HG03025 (cell line): Measurements from ENCODE around the gene CCNA2.
A peak's percentile ranks its signal among the peaks of the same experiment; 100 is the strongest.

Experiments
- ATAC-seq: cut with Tn5 transposase; IDR thresholded peaks from one replicate; pipeline ENCODE4 v1.9.1; 2021; ENCODE audit warnings: mild to moderate bottlenecking, moderate library complexity; ENCODE audit not compliant: unreplicated experiment, low FRiP score

Gene CCNA2

DNA sequence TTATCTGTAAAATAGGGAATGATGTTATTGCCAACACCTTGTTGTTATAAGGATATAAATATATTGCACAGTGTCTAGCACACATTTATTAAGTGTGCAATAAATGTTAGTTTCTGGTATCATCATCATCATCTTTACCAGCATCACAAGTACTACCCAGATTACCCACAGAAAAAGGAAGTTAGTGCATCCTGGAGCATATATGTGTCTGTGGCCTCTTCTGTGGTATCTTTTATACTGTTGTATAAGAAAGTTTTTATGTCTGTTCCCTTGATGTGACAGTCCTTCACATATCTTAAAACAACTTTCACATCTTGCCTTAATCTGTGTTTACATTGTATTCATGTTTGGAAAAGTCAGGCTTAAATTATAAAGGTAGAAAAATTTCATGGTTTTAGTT, 12.6 kb downstream of the CCNA2 start:
- no peak for ATAC-seq

DNA sequence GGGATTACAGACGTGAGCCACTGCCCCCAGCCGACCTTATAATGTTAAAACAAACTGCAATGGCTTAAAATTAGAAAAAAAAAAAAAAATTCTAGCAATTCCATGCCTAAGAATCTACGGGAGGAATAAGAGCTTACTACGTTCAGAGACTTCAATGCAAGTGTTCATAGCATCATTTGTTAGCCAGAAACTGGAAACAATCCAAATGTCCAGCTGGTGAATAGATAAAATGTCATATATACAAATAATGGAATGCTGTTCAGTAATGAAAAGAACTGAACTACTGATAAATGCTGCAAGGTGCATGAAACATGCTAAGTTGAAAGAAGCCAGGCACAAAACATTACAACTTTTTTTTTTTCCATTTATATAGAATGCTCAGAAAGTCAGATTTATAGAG, 17.3 kb downstream of the CCNA2 start:
- no peak for ATAC-seq

DNA sequence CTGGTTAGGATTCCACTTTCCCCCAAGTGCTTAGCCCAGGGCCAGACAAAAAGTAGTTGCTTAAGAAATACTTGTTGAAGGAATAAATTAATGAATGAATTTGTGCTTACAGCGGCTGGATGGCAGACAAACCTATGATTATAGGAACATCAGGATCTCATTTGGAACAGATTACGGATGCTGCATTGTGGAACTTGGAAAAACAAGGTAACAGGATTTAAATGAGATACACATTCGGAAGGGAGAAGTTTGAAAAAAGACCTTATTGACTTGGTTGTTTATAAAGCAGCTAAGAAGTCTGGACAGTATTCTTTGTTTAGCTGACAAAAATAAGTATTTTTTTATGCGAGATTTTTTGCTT, 22.0 kb downstream of the CCNA2 start:
- no peak for ATAC-seq

DNA sequence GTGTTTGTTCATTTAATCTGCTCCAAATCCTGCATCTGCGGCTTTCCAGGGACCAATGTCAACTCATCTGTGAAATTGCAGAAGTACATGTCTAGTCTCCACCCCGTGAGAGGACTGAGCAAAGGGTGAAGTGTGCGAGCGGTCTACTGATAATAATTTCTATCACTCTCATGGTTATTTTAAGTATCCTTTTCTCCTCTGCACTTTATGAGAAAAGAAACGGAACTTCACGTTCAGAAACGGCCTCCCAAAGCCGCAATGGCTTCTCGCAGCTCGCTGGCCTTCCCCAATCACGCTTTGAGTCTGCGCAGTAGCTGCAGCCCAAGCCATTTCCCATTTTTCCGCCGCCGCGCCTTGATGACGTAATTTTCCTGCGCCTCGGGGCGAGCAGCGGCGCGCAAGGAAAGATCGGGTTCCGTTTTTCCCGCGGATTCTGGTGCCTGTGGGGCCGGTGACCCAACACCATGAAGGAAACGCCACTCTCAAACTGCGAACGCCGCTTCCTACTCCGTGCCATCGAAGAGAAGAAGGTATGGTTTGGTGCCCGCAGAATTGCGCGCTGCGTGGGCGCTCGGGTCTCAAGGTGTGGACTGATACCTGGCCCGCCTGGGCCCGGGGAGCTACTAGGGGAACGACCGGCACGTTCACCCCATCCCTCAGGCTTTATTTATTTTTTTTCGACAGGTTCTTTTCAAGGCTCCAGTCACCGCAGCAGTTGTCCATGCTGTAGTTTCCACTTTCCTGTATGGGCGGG, 22.5 kb downstream of the CCNA2 start, which contains the start of gene EXOSC9:
EXOSC9 (plus strand) TSS at position 363 of the 754 bp plus-strand sequence; CDS start at position 465, 102 bp downstream.
- ATAC-seq = peak; percentile 90

DNA sequence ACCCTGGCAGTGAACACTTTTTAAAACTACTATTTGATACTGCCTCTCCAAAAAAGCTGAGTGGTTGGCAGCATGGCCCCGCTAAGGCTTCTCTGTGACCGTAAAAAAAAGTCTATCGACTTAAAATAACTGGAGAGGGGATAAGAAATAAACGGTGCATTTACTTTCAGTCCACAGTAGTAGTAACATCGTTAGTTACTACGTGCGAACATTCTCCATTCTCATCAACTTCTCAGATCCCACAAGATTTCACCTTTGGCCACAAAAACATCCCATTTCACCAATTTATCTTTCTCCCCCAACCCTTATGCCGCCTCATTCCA, 23.1 kb downstream of the CCNA2 start:
- peak; percentile 26 for ATAC-seq

DNA sequence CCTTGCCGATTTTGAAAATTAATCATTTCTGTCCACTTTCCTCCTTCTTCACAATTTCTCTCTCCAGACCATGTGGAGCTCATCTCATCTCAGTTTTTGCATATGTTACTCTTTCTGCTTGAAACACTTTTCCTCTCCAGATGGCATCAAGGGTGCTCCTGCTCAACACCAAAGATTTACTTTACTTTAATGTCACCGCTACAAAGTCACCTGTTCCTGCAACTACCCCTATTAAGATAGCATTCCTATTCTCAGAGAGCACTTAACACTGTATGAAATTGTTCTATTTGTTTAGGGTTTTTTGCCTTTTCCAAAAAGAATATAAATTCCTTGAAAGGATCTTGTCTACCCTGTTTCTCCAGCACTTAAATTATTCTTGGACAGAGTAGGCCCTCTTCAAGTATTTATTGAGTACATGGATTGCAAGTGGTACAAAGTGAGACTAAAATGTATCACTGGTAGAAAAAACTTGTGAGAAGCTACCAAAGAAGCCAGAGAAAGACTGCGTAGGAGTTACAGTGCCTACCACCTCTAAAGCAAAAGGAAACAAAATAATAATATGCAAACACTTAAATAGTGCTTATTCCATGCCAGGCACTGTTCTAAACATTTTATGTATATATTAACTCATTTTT, 23.7 kb downstream of the CCNA2 start:
- no peak for ATAC-seq

DNA sequence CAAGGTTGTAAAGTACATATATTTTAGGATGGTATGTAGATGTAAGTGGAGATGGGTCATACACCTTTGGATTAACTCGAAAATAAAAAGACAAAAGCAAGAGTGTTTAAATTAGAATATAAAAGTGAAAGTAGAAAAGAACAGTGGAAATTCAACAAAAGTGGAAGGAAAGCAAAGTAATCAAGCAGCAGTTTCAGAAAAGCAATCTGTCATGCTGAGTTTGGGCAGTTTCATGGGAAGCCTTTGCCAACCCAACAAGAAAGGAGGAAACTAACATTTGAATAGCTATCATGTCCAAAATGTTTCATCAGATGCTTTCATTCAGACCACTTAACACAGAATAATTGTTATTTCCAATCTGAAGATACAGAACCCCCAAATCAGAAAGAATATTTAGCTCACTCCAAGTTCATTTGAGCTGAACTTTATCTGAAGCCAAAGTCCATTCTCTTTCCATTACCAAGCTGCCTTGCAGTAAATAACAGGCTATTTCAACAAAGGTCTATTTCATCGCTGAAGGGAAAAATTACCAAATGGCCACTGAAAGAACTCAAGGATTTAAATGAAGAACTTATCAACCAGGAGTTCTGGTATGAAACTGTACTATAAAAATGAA, 24.4 kb downstream of the CCNA2 start:
- no peak for ATAC-seq

DNA sequence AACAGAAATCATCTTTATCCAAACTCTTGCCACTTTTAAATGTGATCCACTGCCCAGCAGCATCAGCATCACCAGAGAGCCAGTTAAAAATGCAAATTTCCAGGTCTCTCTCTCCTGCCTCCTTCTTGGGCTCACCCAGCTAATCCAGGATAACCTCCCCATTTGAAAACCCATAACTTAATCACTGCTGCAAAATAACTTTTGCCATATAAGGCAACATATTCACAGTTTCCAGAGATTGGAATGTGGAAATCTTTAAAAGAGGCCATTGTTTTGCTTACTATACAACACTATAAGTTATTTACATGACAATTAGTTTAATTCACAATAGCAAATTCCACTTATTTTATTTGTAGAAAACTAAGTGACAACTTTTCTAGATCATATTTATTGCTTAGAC, 27.4 kb downstream of the CCNA2 start:
- no peak for ATAC-seq

DNA sequence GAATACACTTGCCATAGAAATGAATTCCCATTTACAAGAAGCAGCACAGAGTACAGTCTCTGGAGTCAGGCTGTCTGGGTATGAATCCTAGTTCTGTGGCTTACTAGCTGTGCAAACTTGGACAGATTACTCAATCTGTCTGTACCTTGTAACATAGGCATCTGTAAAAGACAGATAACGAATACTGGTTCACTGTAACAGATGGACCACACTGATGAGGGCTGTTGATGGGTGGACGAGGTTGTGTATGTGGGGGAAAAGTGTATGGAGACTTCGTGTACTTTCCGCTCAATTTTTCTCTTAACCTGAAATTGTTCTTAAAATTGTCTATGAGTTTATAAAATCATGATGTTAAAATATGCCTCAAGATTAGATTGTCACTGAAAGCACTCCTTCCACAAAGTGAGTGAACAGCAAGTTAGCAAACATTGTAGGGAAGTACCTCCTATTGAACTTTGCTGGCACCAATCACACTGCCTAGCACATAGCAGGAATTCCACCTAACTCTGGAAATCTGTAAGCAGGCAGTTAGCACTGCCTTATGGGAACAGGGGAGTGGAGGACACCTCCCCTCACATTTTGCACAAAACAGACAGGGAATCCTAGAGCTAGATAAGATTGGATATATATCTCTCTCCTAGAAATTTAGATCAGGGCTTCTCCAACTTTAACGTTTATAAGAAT, 29.0 kb downstream of the CCNA2 start:
- no peak for ATAC-seq

DNA sequence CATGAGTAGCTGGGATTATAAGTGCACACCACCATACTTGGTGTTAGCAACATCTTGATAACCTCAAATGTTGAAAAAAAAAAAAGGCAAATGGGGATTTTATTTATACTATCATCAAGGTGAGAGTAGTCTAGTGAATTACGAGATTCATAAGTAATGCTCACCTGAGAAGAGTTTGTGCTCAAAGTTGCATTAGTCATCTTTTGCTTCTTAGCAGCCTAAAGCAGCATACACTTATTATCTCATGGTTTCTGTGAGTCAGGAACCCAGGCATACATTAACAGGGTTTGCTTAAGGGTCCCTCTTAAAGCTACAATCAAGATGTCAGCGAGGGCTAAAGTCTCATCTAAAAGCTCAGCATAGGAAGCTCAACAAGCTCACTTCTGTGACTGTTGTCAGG, 30.7 kb downstream of the CCNA2 start:
- ATAC-seq = no peak

DNA sequence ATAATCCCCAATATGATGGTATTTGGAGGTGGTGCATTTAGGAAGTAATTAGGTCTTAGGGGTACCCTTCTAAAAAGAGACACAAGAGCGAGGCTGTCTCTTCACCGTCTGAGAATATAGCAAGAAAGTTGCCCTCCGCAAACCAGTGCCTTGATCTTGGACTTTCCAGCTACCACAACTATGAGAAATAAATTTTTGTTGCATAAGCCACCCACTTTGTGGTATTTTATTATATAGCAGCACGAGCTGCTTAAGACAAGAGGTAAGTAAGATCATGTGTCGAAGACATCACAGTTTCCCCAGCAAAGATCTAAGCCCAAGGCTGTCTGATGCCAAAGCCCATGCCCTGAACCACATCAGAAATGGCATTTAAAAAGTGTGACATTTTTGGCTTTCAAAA, 32.2 kb downstream of the CCNA2 start:
- ATAC-seq = no peak

DNA sequence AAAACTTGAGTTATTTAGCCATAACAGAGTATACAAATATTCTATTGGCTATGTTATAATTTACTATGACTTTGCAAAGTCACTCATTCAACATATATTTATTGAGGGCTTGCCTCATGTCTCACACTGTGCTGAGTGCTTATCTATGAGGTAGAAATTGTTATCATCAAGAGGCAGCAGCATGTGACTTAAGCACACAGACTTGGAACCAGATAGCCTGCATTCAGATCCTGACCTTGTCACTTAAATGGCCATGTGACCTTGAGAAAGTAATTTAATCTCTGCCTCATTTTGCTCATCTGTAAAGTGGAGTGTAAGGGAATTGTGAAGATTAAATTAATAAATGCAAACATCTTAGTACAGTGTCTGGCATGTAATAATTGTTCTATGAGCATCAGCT, 32.7 kb downstream of the CCNA2 start:
- ATAC-seq = no peak

DNA sequence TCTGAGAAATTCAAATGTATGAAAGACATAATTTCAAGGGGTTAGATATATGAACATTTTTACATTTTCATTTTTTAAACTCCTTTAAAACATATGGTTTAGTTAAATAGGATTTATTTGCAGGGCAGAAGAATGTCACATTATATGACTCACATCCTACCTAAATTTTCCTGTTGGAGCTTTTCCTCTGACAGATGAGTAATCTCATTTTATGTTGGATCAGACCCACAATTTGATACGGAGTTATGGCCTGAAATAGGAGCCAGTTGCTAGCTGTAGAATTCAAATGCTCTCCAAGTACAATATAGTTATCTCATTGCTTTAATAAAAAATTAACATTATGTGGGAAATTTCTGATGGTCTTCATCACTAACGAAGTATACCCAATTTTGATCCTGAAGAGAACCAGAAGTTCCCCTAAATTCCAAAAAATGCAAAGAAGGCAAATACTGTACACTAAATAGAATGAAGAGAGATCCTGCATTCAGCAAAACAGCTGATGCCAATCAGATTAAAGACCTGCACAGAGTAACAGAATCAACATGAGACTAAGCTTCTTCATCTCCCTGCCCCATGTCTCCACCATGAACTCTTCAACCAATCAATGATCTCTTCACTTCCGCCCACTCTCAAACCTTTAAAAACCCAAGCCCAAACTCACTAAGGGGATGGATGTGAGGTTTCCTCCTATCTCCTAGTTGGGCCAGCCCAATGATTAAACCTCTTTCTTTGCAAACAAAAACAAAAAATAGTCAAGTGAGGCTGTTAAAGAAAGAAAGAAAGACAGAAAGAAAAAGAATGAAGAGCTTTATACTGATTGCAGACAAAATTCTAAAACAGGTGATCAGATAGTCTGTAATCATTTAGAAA, 33.5 kb downstream of the CCNA2 start:
- no peak for ATAC-seq

DNA sequence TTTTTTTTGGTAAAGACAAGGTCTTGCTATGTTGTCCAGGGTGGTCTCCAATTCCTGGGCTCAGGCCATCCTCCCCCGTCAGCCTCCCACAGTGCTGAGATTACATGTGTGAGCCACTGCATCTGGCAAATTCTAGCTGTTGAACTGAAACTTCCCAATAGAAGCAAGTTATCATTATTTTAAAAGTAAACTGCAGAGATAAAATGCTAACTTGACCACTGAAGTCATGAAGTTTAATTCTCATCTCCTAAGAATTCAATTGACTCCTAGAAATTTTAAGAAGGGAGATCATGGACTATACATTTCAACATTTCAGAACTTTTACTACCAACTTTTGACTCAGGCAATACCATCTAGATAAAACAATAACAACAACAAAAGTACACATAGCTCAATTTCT, 34.2 kb downstream of the CCNA2 start:
- ATAC-seq = peak; percentile 8

DNA sequence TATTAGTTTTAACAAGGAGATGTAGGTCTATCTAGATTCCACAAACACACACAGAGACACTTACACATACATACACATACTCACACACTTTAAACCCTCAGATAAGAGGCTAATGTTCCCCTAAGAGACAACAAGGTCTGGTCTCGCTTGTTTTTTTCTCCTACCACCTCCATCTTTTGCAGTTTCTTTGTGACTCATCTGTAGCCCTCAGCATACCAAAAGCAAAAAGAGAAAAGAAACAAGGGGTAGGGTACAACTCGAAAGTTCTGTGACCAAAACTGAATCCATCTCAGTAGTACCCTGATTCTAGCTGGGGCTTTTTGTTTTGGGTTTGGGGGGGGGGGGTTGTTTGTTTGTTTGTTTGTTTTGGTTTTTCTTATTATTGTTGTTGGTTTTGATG, 34.8 kb downstream of the CCNA2 start:
- peak; percentile 90 for ATAC-seq

DNA sequence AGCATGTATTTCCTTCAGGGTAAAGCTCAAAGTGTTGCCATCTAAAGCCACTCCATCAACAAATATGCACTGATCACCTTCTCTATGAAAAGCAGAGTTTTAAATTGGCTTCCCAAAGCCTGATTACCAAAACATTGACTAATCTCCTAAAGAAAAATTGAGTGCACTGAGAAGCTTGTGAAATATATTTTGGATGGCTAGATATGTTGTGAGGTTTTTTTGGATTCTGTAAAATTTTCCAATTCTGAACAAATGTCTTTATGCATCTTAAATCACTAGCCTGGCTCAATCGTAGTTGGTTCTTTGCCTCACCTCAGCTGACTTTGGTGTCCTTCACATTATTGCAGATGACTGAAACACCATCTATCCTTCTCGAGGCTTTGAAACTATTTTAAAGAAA, 37.5 kb downstream of the CCNA2 start:
- no peak for ATAC-seq

DNA sequence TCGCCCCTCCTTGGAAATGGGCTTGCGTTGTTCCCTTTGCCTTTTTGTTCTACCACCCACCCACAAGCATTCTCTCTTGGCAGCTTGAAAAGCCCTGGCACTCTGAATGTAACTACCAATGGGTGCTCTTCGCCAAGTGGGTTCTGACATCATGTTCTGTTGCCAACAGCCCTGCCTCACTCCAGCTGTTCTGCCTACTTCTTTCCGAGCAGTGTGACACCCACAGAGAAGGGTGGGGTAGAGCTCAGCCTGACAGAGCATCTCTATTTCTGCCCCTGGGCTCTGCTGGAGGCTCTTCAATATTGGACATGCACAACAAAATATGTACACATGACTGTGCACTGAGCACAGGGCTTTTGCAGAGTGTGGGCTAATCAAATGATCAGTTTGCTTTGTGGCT, 38.2 kb downstream of the CCNA2 start:
- ATAC-seq = no peak

DNA sequence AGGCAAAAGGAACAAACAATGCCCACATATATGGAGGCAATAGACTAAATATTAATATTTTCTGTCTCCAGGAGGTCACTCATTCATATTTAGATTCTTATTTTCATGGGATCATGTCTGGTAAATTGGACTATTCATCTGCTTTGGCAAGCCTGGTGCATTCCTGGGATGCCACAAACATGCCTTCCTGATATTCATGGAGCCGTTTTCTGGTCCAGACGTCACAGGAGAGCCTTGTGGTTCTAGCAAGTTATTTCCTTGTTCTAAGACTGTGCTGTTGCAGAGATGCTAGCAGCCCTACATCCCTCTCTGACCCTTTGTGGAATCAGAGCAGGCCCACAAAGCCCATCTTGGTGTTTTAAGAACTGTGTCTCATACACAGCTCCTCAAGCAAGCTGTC, 38.7 kb downstream of the CCNA2 start:
- ATAC-seq = no peak

DNA sequence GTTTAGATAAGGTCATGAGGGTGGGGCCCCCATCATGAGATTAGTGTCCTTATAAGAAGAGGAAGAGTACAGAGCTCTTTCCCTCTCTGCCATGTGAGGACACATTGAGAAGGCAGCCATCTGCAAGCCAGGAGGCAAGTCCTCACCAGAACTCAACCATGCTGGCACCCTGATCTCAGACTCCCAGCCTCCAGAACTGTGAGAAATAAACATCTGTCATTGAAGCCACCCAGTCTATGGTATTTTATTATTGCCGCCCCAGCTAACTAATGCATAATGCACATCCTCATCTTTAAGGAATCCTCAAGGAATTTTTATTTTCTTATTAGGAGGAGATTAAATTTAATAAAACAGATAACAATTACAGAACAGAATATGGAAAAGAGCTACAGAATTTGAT, 39.3 kb downstream of the CCNA2 start:
- no peak for ATAC-seq

DNA sequence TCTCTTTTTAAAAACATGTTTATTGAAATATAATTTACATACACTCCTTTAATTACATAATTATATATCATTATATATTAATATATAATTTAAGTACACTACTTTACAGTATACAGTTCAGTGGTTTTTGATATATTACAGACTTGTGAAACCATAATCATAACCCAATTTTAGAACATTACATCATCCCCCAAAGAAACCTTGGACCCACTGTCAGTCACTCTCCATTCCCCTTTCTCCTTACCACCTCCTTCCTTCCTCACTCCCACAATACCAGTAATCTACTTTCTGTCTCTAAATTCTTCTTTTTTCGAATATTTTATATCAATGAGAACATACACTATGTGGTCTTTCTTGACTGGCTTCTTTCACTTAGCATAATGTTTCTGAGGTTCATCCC, 40.5 kb downstream of the CCNA2 start:
- no peak for ATAC-seq
